Measurements from ENCODE around the gene THBS3. TPM values are rescaled to one million over a fixed set of nuclear protein-coding genes. Genes with fewer than 3 reads are reported as not detected.
"Not testable (repeated sequence)": the region's sequence is repeated elsewhere in the genome, so short reads cannot be mapped to it uniquely, and the experiment has no call there.

THBS3 gene
- total RNA-seq, 2 donors from 2014 or later = 13.1 to 38.5 TPM

GRCh38 chr1:155166051-155166470 is 41.6 kb downstream of the THBS3 start:
- no peak overlapping the region for H3K4me3 ChIP-seq

DNA sequence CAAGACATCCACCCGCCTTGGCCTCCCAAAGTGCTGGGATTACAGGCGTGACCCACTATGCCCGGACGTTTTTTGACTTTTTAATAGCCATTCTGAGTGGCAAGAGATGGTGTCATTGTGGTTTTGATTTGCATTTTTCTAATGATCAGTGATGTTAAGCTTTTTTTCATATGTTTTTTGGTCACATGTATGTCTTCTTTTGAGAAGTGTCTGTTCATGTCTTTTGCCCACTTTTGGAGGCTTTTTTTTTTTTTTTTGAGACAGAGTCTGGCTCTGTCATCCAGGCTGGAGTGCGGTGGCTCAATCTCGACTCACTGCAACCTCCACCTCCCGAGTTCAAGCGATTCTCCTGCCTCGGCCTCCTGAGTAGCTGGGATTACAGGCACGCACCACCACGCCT is 43.1 kb downstream of the THBS3 start:
- 95% methylated on average over 11 of the region's 11 CpGs for WGBS
- H3K4me1 ChIP-seq (replicated peaks); H3K4me3 ChIP-seq; H3K36me3 ChIP-seq; H3K27ac ChIP-seq; H3K9me3 ChIP-seq; DNase-seq (ENCODE audit: low spot score); H3K27me3 ChIP-seq (replicated peaks; ENCODE audit: insufficient read depth): not testable (repeated sequence)
- intact Hi-C loops (cut with DNase I) = loop anchor here (5.0 kb wide), 1 partner anchor 32 kb away; no protein-coding TSS in a partner anchor

More at GRCh38 chr1:155166051-155166470, 41.6 kb downstream of the THBS3 start:
- WGBS = 61% methylated on average over 8 of the region's 8 CpGs
- DNase-seq (ENCODE audit: low spot score) = no peak
- Histone ChIP-seq H3K27ac (peak overlapping the region in 1 of 2 donors; percentile 14), H3K4me1 (replicated peaks) (peaks cover 3% of the 10 kb centered on the region), H3K27me3 (replicated peaks; ENCODE audit: insufficient read depth) (no peaks in the 10 kb centered on the region), H3K36me3 (peaks cover 0 to 11% of the 10 kb centered on the region in 2 donors), H3K9me3 (no peaks in the 10 kb centered on the region)
- intact Hi-C loops (cut with DNase I) = loop anchor here (2.0 to 5.0 kb wide), 2 partner anchors 34 to 71 kb away; no protein-coding TSS in a partner anchor
- TF ChIP-seq POLR2A (IDR thresholded peaks at IDR 0.05) (no peak), POLR2AphosphoS5 (IDR thresholded peaks at IDR 0.05) (no peak), CTCF (IDR thresholded peaks at IDR 0.05) (no peak)

DNA sequence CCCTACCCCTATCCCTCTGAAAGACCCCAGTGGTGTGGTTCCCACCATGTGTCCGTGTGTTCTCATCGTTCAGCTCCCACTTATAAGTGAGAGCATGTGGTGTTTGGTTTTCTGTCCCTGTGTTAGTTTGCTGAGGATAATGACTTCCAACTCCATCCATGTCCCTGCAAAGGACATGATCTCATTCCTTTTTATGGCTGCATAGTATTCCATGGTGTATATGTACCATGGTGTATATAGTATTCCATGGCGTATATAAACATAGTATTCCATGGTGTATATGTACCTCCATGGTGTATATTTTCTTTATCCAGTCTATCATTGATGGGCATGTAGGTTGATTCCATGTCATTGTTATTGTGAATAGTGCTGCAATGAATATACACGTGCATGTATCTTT is 43.9 kb downstream of the THBS3 start:
- DNase-seq (ENCODE audit: low spot score); H3K27me3 ChIP-seq (replicated peaks; ENCODE audit: insufficient read depth); H3K4me1 ChIP-seq (replicated peaks); H3K27ac ChIP-seq; H3K36me3 ChIP-seq; H3K4me3 ChIP-seq; intact Hi-C loops (cut with DNase I); H3K9me3 ChIP-seq: not testable (repeated sequence)
- 97% methylated on average over 4 of the region's 4 CpGs for WGBS

DNA sequence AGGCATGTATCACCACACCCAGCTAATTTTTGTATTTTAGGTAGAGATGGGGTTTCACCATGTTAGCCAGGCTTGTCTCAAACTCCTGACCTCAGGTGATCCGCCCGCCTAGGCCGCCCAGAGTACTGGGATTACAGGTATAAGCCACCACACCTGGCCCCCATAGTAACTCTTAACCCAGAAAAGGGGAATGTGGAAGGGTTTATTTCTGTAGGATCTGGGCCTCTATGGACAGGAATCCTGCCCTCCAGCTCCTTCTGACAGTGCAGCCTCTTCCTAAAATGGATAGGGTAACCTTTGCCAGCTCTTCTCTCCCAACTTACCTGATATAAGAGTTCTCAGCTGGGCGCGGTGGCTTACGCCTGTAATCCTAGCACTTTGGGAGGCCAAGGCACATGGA is 45.1 kb downstream of the THBS3 start:
- H3K4me3 ChIP-seq; H3K27me3 ChIP-seq (replicated peaks; ENCODE audit: insufficient read depth); H3K36me3 ChIP-seq; H3K9me3 ChIP-seq; intact Hi-C loops (cut with DNase I); H3K4me1 ChIP-seq (replicated peaks); DNase-seq (ENCODE audit: low spot score); H3K27ac ChIP-seq: not testable (repeated sequence)
- WGBS = 98% methylated on average over 6 of the region's 6 CpGs

DNA sequence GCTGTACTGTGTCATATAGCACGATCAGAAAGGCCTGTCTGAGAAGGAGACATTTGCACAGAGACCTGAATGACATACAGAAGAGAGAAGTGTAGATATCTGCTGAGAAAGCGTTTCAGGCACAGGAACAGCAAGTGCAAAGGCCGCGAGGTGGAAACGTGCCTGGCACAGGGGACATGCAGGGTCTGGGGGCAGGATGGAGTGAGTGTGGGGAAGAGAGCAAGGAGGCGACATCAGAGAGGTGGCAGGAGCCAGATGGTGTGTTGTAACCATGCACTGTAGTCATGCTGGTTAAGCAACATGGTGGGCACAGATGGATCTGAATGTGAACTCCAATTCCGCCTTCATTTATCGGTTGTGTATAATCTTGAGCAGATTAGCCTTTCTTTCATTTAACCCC is 47.6 kb downstream of the THBS3 start:
- no peak for DNase-seq (ENCODE audit: low spot score)

DNA sequence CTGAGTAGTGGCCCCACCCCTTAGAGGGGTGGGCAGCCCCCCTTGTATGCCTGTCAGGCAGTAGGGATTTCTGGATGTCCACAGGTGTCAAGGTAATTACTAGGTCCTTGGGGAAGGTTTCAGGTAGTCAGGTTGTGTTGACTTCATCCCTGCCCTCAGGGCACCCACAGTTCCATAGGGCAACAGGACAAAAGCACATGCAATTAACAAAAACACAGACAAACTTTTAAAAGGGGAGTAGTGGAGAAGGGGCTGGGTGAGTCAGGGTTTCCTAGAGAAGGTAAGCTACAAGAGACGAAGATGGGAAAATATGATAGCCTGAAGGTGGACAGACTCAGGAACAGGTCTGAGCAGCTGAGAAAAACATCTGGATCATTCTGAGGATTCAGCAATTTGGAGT is 48.7 kb downstream of the THBS3 start:
- no peaks in the 10 kb centered on the region for H3K4me1 ChIP-seq (replicated peaks)
- no peaks in the 10 kb centered on the region for H3K27me3 ChIP-seq (replicated peaks; ENCODE audit: insufficient read depth)
- 38% methylated on average over 1 of the region's 1 CpG for WGBS
- intact Hi-C loops (cut with DNase I) = no loop called here
- no peak for DNase-seq (ENCODE audit: low spot score)
- no peaks in the 10 kb centered on the region for H3K9me3 ChIP-seq
- H3K27ac ChIP-seq = no peak overlapping the region
- no peaks in the 10 kb centered on the region for H3K36me3 ChIP-seq
- no peak overlapping the region for H3K4me3 ChIP-seq
- TF ChIP-seq POLR2AphosphoS5 (IDR thresholded peaks at IDR 0.05) = no peak
- TF ChIP-seq POLR2A (IDR thresholded peaks at IDR 0.05) = no peak
- no peak for TF ChIP-seq CTCF (IDR thresholded peaks at IDR 0.05)

More for the DNA sequence above, 47.6 kb downstream of the THBS3 start:
- H3K9me3 ChIP-seq = no peaks in the 10 kb centered on the region
- TF ChIP-seq POLR2A (IDR thresholded peaks at IDR 0.05) (no peak), POLR2AphosphoS5 (IDR thresholded peaks at IDR 0.05) (no peak), CTCF (IDR thresholded peaks at IDR 0.05) (no peak)
- H3K4me3 ChIP-seq = no peak overlapping the region
- no peaks in the 10 kb centered on the region for H3K4me1 ChIP-seq (replicated peaks)
- H3K27me3 ChIP-seq (replicated peaks; ENCODE audit: insufficient read depth) = no peaks in the 10 kb centered on the region
- intact Hi-C loops (cut with DNase I) = no loop called here
- no peak overlapping the region for H3K27ac ChIP-seq
- no peaks in the 10 kb centered on the region for H3K36me3 ChIP-seq
- WGBS = 80% methylated on average over 8 of the region's 8 CpGs

GRCh38 chr1:155155996-155156643 is 51.6 kb downstream of the THBS3 start:
- DNase-seq (ENCODE audit: low spot score); H3K27ac ChIP-seq; H3K4me1 ChIP-seq (replicated peaks); intact Hi-C loops (cut with DNase I); H3K4me3 ChIP-seq; H3K36me3 ChIP-seq; H3K27me3 ChIP-seq (replicated peaks; ENCODE audit: insufficient read depth); H3K9me3 ChIP-seq: not testable (repeated sequence)
- WGBS = 64% methylated on average over 3 of the region's 3 CpGs
